ENCODE results near the gene RHOB.

Gene RHOB

DNA sequence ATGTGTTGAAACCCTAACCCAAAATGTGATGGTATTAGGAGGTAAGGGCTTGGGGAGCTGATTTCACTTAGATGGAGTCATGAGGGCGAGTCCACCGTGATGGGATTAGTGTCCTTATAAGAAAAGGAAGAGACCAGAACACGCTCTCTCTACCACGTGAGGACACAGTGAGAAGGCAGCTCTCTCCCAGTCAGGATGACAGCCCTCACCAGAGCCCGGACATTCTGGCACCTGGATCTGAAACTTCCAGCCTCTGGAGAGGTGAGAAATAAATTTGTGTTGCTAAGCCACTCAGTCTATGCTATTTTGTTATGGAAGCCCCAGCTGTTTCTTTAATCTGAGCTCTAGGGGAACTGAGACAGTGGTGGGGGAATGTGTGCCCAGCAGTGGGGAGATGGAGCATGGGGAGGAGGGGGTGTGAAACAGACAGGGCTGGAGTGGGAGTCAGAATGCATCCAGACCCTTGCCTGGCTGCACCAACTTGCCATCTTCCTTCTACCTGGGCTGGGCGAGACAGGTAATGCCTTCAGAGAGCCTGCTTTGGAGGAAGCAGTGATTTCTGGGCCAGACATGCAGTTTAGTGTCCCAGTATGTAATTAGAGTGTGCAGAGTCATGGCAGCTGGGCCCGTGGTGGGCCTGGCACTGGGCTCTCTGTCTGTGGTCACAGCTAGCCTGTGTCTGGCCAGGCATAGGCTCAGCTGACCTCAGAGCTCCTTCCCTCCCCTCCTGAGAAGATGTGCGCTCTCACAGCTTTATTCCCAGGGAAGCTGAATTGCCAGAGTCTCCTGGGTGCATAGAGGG lies 38.1 kb downstream of the RHOB start:
- Histone ChIP-seq H3K27ac (ENCODE audit: low read depth, low read length) (no peak overlapping the region), H3K18ac (ENCODE audit: low read length) (no peak overlapping the region), H3K9me3 (ENCODE audit: insufficient read depth, low read depth, low read length) (no peaks in the 10 kb centered on the region), H3K14ac (ENCODE audit: low read length) (peak overlapping the region; percentile 11), H3K27me3 (ENCODE audit: insufficient read depth, low read length) (no peaks in the 10 kb centered on the region), H2BK120ac (ENCODE audit: insufficient read depth, low read length, poor library complexity) (no peak overlapping the region), H2AFZ (ENCODE audit: insufficient read depth, low read length, poor library complexity) (no peak overlapping the region), H3K79me1 (ENCODE audit: low read length) (peaks cover 29% of the 10 kb centered on the region), H2BK5ac (ENCODE audit: low read depth, low read length, poor library complexity) (no peak overlapping the region), H3K4me3 (ENCODE audit: low read depth, low read length) (no peak overlapping the region), H3K23ac (ENCODE audit: low read length) (no peak overlapping the region), H3K9ac (ENCODE audit: low read length) (no peak overlapping the region), H2BK12ac (ENCODE audit: low read length) (peak overlapping the region; percentile 38), H3K79me2 (ENCODE audit: control insufficient read depth, insufficient read depth, low read length, poor library complexity) (peaks cover 2% of the 10 kb centered on the region), H3K36me3 (ENCODE audit: control insufficient read depth in 1 of 2, insufficient read depth in 2 of 2, low read length in 2 of 2) (no peaks in the 10 kb centered on the region), H3K4ac (ENCODE audit: low read depth, low read length) (no peak overlapping the region), H4K91ac (ENCODE audit: low read depth, low read length) (peak overlapping the region; percentile 9), H4K8ac (ENCODE audit: low read depth, low read length) (no peak overlapping the region), H3K4me1 (ENCODE audit: control insufficient read depth in 1 of 2, insufficient read depth in 2 of 2, low read length in 2 of 2) (peaks cover 27 to 28% of the 10 kb centered on the region in 2 experiments), H4K12ac (ENCODE audit: low read depth, low read length) (no peak overlapping the region), H2AK5ac (ENCODE audit: low read length) (peak overlapping the region; percentile 35), H3K4me2 (ENCODE audit: low read length) (no peak overlapping the region)
- no CpG with 5 or more reads among the region's 8 CpGs for WGBS (ENCODE audit: extremely low coverage, insufficient coverage, insufficient read length)
- DNase-seq, result no peak

DNA sequence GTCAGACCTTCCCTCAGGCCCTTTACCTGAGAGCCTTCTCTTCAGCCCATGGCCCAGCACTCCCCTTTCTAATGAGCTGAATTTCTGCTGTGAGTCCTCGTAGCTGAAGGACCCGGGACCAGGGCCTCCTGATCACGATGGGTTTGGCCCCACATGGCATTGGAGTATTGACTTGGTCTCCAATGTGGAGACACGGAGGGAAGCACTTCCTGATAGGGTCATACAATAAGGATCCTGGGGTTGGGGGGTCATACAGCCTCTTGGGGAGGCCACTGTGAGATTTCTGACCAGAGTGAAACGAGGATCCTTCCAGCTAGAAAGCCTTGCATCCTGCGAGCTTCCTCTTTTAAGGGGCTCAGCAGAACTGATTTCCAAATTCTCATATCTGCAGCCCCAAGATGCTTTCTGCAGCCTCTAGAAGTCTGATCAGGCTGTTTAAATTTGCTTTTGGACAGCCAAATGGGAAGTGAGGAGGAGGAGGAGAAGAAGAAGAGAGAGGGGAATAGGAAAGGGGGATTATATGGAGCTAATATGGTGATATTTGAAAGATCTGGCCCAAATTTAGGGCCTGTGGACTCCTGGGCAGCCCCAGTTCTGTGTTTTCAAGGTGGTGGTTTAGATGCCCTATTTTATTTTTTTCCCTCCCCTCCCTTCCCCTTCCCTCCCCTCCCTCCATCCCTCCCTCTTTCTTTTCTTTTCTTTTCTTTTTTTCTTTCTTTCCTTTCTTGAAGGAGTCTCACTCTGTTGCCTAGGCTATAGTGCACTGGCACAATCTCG lies 38.9 kb downstream of the RHOB start:
- Histone ChIP-seq H3K14ac (ENCODE audit: low read length) (no peak overlapping the region), H3K4me1 (ENCODE audit: control insufficient read depth in 1 of 2, insufficient read depth in 2 of 2, low read length in 2 of 2) (peaks cover 35% of the 10 kb centered on the region in 2 experiments), H4K91ac (ENCODE audit: low read depth, low read length) (peak overlapping the region; percentile 9), H3K4ac (ENCODE audit: low read depth, low read length) (no peak overlapping the region), H3K79me1 (ENCODE audit: low read length) (peaks cover 37% of the 10 kb centered on the region), H3K23ac (ENCODE audit: low read length) (no peak overlapping the region), H2BK12ac (ENCODE audit: low read length) (peak overlapping the region; percentile 58), H3K27me3 (ENCODE audit: insufficient read depth, low read length) (no peaks in the 10 kb centered on the region), H2BK5ac (ENCODE audit: low read depth, low read length, poor library complexity) (no peak overlapping the region), H4K8ac (ENCODE audit: low read depth, low read length) (no peak overlapping the region), H2AK5ac (ENCODE audit: low read length) (peak overlapping the region; percentile 35), H3K36me3 (ENCODE audit: control insufficient read depth in 1 of 2, insufficient read depth in 2 of 2, low read length in 2 of 2) (no peaks in the 10 kb centered on the region), H4K12ac (ENCODE audit: low read depth, low read length) (no peak overlapping the region), H3K4me2 (ENCODE audit: low read length) (no peak overlapping the region), H2AFZ (ENCODE audit: insufficient read depth, low read length, poor library complexity) (no peak overlapping the region), H3K9me3 (ENCODE audit: insufficient read depth, low read depth, low read length) (no peaks in the 10 kb centered on the region), H3K79me2 (ENCODE audit: control insufficient read depth, insufficient read depth, low read length, poor library complexity) (peaks cover 2% of the 10 kb centered on the region), H3K9ac (ENCODE audit: low read length) (no peak overlapping the region), H3K27ac (ENCODE audit: low read depth, low read length) (no peak overlapping the region), H3K18ac (ENCODE audit: low read length) (no peak overlapping the region), H2BK120ac (ENCODE audit: insufficient read depth, low read length, poor library complexity) (no peak overlapping the region), H3K4me3 (ENCODE audit: low read depth, low read length) (no peak overlapping the region)
- DNase-seq, result no peak
- WGBS (ENCODE audit: extremely low coverage, insufficient coverage, insufficient read length), result no CpG with 5 or more reads among the region's 7 CpGs

DNA sequence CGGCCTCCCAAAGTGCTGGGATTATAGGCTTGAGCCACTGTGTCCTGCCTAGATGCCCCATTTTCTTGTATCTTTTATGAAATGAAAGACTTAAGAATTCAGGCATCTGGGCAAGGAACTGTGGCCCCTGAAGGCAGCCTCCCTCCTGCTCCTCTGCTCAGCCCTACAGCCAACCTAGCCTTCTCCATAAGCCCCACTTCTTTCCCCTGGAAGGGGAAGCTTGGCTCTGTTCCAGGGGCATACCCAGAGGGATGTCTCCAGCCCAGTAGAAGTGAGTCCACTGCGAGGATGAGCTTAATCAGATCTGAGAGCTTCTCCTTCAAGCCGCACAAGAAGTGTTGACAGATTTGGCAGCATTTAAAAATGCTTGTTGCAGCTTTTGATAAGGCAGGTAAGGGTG lies 39.7 kb downstream of the RHOB start:
- peak overlapping the region; percentile 41 for H4K91ac ChIP-seq (ENCODE audit: low read depth, low read length)
- H3K27me3 ChIP-seq (ENCODE audit: insufficient read depth, low read length), result no peaks in the 10 kb centered on the region
- no peak overlapping the region for H3K4me2 ChIP-seq (ENCODE audit: low read length)
- no peak for DNase-seq
- peak overlapping the region; percentile 55 for H2BK5ac ChIP-seq (ENCODE audit: low read depth, low read length, poor library complexity)
- peaks cover 4% of the 10 kb centered on the region for H3K79me2 ChIP-seq (ENCODE audit: control insufficient read depth, insufficient read depth, low read length, poor library complexity)
- H3K4me1 ChIP-seq (ENCODE audit: control insufficient read depth in 1 of 2, insufficient read depth in 2 of 2, low read length in 2 of 2), result peaks cover 38 to 39% of the 10 kb centered on the region in 2 experiments
- H2BK120ac ChIP-seq (ENCODE audit: insufficient read depth, low read length, poor library complexity), result peak overlapping the region; percentile 87
- no peak overlapping the region for H2AFZ ChIP-seq (ENCODE audit: insufficient read depth, low read length, poor library complexity)
- peak overlapping the region; percentile 38 for H3K4ac ChIP-seq (ENCODE audit: low read depth, low read length)
- no peak overlapping the region for H4K12ac ChIP-seq (ENCODE audit: low read depth, low read length)
- WGBS (ENCODE audit: extremely low coverage, insufficient coverage, insufficient read length), result no CpG with 5 or more reads among the region's 3 CpGs
- no peak overlapping the region for H3K4me3 ChIP-seq (ENCODE audit: low read depth, low read length)
- H3K27ac ChIP-seq (ENCODE audit: low read depth, low read length), result peak overlapping the region; percentile 39
- no peaks in the 10 kb centered on the region for H3K9me3 ChIP-seq (ENCODE audit: insufficient read depth, low read depth, low read length)
- H2BK12ac ChIP-seq (ENCODE audit: low read length), result peak overlapping the region; percentile 38
- H3K23ac ChIP-seq (ENCODE audit: low read length), result no peak overlapping the region
- H2AK5ac ChIP-seq (ENCODE audit: low read length), result peak overlapping the region; percentile 60
- peak overlapping the region; percentile 55 for H3K18ac ChIP-seq (ENCODE audit: low read length)
- H3K36me3 ChIP-seq (ENCODE audit: control insufficient read depth in 1 of 2, insufficient read depth in 2 of 2, low read length in 2 of 2), result no peaks in the 10 kb centered on the region
- peak overlapping the region; percentile 47 for H3K14ac ChIP-seq (ENCODE audit: low read length)
- peak overlapping the region; percentile 8 for H4K8ac ChIP-seq (ENCODE audit: low read depth, low read length)
- no peak overlapping the region for H3K9ac ChIP-seq (ENCODE audit: low read length)
- peaks cover 40% of the 10 kb centered on the region for H3K79me1 ChIP-seq (ENCODE audit: low read length)

DNA sequence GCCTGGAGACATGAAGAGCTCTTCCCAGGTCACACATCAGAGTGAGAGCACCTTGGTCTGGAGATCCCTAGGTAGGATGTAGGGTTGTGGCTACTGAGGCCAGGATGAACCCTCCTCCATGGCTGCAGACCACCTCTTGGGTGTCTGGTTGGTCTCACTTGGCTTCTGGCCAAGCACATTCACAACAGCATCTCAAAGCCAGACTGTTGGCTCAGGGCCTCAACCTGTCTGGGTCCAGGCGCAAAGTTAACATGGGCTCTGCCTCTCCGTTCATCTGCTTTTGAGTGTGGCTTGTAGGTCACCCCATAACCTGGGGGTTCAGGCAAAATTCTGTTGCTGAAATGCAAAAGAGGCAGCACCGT lies 40.1 kb downstream of the RHOB start:
- H2AFZ ChIP-seq (ENCODE audit: insufficient read depth, low read length, poor library complexity), result no peak overlapping the region
- peak overlapping the region; percentile 39 for H3K27ac ChIP-seq (ENCODE audit: low read depth, low read length)
- H2BK5ac ChIP-seq (ENCODE audit: low read depth, low read length, poor library complexity), result peak overlapping the region; percentile 55
- no peaks in the 10 kb centered on the region for H3K36me3 ChIP-seq (ENCODE audit: control insufficient read depth in 1 of 2, insufficient read depth in 2 of 2, low read length in 2 of 2)
- no peak overlapping the region for H4K12ac ChIP-seq (ENCODE audit: low read depth, low read length)
- H3K79me1 ChIP-seq (ENCODE audit: low read length), result peaks cover 44% of the 10 kb centered on the region
- H3K4me3 ChIP-seq (ENCODE audit: low read depth, low read length), result no peak overlapping the region
- H3K27me3 ChIP-seq (ENCODE audit: insufficient read depth, low read length), result no peaks in the 10 kb centered on the region
- H3K4me2 ChIP-seq (ENCODE audit: low read length), result no peak overlapping the region
- peak overlapping the region; percentile 38 for H3K4ac ChIP-seq (ENCODE audit: low read depth, low read length)
- no peaks in the 10 kb centered on the region for H3K9me3 ChIP-seq (ENCODE audit: insufficient read depth, low read depth, low read length)
- peak overlapping the region; percentile 38 for H2BK12ac ChIP-seq (ENCODE audit: low read length)
- H4K8ac ChIP-seq (ENCODE audit: low read depth, low read length), result peak overlapping the region; percentile 8
- H4K91ac ChIP-seq (ENCODE audit: low read depth, low read length), result peak overlapping the region; percentile 41
- peaks cover 43% of the 10 kb centered on the region in 2 experiments for H3K4me1 ChIP-seq (ENCODE audit: control insufficient read depth in 1 of 2, insufficient read depth in 2 of 2, low read length in 2 of 2)
- no peak overlapping the region for H3K9ac ChIP-seq (ENCODE audit: low read length)
- H3K79me2 ChIP-seq (ENCODE audit: control insufficient read depth, insufficient read depth, low read length, poor library complexity), result peaks cover 4% of the 10 kb centered on the region
- peak overlapping the region; percentile 87 for H2BK120ac ChIP-seq (ENCODE audit: insufficient read depth, low read length, poor library complexity)
- peak overlapping the region; percentile 47 for H3K14ac ChIP-seq (ENCODE audit: low read length)
- no CpG with 5 or more reads among the region's 3 CpGs for WGBS (ENCODE audit: extremely low coverage, insufficient coverage, insufficient read length)
- H3K23ac ChIP-seq (ENCODE audit: low read length), result no peak overlapping the region
- no peak for DNase-seq
- H2AK5ac ChIP-seq (ENCODE audit: low read length), result peak overlapping the region; percentile 8
- peak overlapping the region; percentile 55 for H3K18ac ChIP-seq (ENCODE audit: low read length)

Measured in trophoblast cell (in vitro differentiated cells and primary cell).